CD4-positive, alpha-beta T cell treated with Interleukin-17A for 1 hour (primary cell): ENCODE results near the gene RNF150.
A peak's percentile ranks its signal among the peaks of the same experiment; 100 is the strongest.
"Not testable (repeated sequence)": the region's sequence is repeated elsewhere in the genome, so short reads cannot be mapped to it uniquely, and the experiment has no call there.

Experiments used
- DNase-seq: peaks from one replicate; pipeline ENCODE4 v3.0.0-alpha.2; 2020

The RNF150 gene

GRCh38 chr4:140857111-140857510, 276.2 kb downstream of the RNF150 start:
- no peak for DNase-seq

GRCh38 chr4:140856621-140857062, 276.6 kb downstream of the RNF150 start:
- DNase-seq, result no peak

DNA sequence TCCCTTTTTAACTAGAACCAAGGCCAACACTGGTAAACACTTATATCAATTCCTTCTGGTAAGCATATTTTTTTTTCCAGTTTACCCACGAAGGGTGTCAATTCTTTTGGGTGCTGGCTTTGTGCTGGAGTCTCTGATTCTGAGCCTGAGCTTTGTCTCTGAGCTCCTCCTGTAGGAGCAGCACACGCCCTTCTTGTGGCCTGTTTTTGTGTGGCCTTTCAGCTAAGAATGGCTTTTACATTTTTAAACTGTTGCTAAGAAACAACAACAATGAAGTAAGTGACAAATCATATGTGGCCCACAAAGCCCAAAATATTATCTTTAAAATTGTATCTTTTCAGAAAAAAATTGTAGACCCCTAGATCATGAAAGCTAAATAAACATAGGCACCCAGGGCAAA, 279.1 kb downstream of the RNF150 start:
- no peak for DNase-seq

DNA sequence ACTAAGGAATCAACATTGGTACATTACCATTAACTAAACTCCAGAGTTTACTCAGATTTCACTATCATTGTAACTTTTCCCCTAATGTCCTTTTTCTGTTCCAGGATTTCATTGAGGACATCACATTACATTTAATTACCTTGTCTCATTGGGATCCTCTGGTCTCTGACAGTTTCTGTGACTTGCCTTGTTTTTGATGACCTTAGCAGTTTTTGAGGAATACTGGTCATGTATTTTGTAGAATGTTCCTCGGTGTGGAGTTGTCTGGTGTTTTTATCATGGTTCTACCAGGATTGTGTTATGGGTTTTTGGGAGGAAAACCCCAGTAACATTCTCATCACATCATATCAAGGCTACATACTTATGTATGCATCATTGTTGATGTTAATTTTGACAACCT, 281.5 kb downstream of the RNF150 start:
- DNase-seq, result no peak

DNA sequence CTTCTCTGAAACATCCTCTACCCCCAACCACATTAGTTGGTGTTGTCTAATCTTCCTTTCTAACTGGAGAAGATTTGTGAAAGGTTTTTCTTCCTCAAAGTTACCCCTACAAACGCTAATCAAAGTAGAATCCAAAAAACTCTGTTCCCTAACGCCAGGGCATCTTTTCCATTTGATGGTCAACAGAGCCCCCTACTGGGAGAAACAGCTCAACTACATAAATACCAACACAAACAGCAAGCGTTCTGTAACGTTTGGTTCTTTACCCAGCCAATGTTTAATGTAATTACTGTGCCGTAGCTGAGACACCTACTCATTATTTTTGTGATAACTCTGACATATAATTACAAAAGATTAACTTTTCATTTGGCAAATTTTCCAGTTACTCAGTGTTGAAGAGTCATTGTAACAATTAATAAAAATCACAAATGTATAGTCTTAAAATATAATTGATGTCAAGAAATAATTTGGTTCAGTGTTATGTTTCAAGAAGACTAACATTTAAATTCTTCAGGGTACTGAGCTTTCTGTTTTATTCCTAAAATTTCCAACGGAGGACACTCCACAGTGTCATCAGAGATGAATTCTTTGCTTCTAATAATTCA, 282.1 kb downstream of the RNF150 start:
- peak; percentile 33 for DNase-seq

- no peak for DNase-seq
Measured at GRCh38 chr4:140849526-140849925, 283.7 kb downstream of the RNF150 start.

GRCh38 chr4:140846736-140847135, 286.5 kb downstream of the RNF150 start:
- no peak for DNase-seq

GRCh38 chr4:140844061-140844460, 289.2 kb downstream of the RNF150 start:
- no peak for DNase-seq

- no peak for DNase-seq
Measured at GRCh38 chr4:140841186-140841585, 292.1 kb downstream of the RNF150 start.

DNA sequence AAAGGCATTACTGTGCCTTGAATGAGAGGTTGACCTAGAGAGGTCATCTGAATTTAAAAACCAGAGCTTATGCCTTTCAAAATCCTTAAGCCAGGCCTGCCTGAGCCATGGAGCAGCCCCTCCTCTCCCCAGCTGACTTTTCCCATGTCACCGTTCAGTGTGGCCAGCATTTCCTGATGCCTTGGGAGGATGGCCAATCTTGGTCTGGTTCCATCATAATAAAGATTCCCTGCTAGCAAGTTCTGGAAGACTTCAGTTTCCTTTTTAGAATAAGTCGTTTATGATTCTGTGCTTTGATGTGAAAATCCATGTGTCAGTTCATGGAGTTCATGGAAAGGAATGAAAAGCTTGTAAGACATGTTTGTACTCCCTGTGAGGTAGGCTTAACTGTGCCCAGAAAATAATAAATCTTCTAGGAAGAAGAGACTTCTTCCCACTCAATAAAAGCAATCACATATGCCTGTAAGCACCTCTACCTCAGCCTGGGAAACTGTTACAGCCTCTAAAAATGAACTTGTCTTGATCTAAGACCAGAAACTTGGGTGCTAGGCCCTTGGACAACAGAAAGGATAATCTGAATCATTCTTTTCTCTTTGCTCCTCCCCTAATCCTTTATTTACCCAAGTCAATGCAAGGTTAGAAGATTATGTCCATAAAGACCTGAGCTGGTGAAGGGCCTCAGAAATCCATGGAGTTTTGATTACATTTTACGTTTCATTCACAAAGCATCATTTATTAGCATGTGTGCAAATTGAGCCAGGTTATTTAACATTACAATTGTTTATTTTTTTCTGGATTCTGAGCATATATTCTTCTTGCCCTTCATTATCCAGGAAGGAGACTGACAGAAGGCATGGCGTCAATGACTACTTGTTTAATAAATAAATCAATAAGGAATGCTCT, 293.1 kb downstream of the RNF150 start:
- no peak for DNase-seq

GRCh38 chr4:140839406-140839805, 293.9 kb downstream of the RNF150 start:
- DNase-seq, result no peak

DNA sequence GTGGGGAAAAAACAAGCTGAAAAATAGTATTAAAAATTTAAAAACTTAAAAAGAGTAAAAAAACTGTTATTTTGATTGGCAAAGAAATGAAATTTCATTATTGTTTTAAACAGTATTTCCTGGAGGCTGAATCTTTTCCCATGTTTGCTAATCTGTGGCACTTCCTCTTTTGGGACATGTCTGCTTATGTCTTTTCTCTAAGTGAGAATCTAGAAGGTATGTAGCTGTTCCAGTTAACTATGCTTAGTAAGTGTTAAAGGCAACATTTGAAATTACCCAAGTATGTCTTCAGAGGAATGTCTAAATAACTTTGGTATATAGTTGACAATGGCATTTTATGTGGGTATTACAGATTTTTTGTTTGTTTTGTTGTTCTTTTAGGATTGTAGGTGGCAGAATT, 295.5 kb downstream of the RNF150 start:
- DNase-seq, result no peak

- no peak for DNase-seq
Measured at GRCh38 chr4:140834839-140835495, 298.3 kb downstream of the RNF150 start.

DNA sequence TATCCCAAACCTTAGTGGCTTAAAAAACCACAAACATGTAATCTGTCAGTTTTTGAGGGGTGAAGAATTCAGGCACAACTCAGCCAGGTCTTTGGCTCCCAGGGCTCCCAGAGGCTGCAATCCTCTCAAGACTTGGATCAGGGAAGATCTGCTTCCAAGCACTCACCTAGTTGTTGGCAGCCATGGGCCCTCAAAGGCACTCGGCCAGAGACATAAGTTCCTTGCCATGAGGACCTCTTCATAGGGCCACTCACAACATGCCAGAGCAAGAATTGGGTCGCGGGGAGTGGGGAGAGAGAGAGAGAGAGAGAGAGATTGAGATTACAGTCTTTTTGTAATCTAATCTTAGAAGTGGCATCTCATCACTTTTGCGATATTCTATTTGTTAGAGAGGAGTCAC, 300.0 kb downstream of the RNF150 start:
- DNase-seq, result no peak

GRCh38 chr4:140829825-140830224, 303.4 kb downstream of the RNF150 start:
- no peak for DNase-seq

- DNase-seq, result no peak
Measured at GRCh38 chr4:140826701-140827027, 306.6 kb downstream of the RNF150 start.

DNA sequence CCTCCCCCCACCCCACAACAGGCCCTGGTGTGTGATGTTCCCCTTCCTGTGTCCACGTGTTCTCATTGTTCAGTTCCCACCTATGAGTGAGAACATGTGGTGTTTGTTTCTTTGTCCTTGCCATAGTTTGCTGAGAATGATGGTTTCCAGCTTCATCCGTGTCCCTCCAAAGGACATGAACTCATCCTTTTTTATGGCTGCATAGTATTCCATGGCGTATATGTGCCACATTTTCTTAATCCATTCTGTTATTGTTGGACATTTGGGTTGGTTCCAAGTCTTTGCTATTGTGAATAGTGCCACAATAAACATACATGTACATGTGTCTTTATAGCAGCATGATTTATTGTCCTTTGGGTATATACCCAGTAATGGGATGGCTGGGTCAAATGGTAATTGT, 312.7 kb downstream of the RNF150 start:
- DNase-seq, result not testable (repeated sequence)

DNA sequence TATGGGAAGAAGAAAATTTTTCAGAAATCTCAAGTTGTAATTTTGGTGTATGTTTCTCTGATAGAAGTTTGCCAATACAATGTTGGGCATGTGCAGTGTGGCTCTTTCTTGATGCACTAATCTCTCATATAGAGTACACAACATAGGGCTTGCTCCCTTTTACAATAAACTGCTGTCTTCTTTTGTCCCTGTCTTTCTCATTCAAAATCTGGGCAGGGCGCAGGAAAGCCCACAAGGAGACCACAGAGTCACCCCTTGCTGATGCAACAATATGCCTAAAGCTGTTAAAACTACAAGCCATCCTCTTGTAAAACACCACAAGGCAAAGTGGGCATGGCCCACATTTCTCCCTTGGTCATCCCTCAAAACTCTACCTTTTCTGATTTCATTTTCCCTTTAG, 313.7 kb downstream of the RNF150 start:
- DNase-seq, result no peak

DNA sequence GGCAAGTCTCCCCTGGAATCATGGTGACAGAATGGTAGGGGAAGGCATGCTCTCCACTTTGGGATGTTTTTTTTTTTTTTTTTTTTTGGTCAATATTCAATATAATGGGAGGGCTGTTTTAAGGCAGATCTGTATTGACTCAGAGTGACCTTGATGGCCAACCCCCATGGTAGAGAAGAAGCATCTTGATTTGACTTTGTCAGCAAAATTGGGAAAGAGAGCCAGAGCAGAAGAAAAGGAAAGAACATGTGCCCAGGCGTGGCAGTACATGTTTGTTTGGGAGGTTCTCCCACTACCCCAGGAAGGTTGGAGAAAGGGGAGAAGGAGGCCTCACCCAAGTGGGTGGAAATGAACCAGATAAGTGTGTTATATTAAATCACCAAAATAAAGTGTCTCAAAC, 314.8 kb downstream of the RNF150 start:
- no peak for DNase-seq

DNA sequence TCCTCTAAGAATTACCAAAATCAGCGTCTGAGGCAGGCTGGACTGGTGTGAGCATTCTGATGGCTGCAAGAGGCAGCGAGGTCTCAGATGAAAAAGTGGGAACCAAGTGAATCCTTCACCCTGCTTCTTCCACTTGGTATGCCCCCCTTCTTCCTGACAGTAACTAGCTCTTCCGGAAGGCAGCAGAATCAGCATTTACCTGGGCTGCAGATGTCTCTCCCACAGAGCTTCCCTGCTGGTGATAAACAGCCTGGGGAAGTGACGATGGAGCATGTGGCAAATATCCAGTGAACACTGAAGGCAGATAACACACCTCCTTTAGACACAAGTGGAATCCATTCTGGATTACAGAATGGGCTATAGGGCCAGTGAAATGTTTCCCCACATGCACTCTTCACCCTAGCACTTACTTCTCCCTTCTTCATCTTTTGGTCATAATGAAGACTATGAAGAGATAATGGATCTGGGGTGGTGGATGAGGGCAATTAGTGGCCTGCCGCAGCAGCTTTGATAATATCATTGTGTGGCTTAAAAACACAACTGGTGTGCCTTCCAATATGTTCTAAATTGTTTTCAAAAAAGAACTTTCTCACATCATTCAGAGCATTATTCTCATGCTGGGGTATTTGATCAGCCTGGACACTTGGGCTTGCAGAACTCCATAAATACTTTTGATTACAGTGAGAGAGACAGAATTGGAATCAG, 316.3 kb downstream of the RNF150 start:
- DNase-seq, result no peak

GRCh38 chr4:140813804-140814203, 319.5 kb downstream of the RNF150 start:
- no peak for DNase-seq

- no peak for DNase-seq
Measured at GRCh38 chr4:140812916-140813315, 320.4 kb downstream of the RNF150 start.

DNA sequence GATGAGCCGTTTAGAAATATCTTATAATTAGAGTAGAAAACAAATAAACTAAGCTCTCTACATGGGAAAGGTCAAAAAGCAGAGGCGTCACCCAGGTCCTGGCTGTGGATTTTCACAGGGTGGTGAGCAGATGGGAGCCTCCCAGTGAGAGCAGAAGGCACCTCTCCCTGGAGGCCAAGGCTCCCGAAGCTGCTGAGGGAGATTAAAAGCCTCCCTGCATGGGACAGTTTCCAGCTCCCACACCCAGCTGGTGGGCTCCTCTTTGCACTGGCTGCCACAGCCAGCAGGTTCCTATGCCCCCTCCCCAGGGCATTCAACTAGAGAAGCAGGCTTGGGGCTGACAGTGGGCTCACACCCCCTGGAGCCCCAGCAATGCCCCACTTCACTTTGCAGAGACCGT, 321.8 kb downstream of the RNF150 start:
- no peak for DNase-seq
